ENCODE results near the gene EFNA3.

DNA sequence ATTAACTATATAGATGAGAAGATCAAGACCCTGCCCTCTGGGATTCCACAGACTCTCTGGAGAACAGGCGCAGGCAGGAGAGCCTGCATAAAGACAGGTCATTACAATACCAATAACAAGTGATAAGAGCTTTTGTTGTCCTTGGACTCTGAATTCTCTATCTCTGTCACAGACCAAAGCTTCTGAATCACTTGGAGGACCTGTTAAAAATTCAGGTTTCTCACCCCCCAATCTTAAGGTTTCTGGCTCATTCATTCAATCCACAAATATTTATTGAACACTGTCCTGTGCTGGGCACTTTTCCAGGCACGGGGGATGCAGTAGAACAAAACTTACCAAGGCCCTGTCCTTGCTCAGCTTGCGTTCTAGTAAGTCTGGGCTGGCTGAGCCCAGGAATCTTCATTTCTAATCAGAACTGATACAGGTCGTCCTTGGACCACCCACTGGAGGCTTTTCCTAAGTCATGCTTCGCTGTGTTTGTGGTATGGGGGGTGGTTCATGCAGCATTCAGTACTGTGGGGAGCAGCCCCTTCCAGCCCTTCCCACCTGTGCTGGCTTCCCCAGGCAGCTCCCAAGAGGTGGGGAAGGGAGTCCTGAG lies 13.7 kb upstream of the EFNA3 start:
- TF ChIP-seq, protein P1, sequence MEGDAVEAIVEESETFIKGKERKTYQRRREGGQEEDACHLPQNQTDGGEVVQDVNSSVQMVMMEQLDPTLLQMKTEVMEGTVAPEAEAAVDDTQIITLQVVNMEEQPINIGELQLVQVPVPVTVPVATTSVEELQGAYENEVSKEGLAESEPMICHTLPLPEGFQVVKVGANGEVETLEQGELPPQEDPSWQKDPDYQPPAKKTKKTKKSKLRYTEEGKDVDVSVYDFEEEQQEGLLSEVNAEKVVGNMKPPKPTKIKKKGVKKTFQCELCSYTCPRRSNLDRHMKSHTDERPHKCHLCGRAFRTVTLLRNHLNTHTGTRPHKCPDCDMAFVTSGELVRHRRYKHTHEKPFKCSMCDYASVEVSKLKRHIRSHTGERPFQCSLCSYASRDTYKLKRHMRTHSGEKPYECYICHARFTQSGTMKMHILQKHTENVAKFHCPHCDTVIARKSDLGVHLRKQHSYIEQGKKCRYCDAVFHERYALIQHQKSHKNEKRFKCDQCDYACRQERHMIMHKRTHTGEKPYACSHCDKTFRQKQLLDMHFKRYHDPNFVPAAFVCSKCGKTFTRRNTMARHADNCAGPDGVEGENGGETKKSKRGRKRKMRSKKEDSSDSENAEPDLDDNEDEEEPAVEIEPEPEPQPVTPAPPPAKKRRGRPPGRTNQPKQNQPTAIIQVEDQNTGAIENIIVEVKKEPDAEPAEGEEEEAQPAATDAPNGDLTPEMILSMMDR (IDR thresholded peaks at IDR 0.05), result no peak
- no peak for TF ChIP-seq POLR2A (IDR thresholded peaks at IDR 0.05)
